GM19467 (cell line): ENCODE data around the gene PUS1.
"Not testable (repeated sequence)": the region's sequence is repeated elsewhere in the genome, so short reads cannot be mapped to it uniquely, and the experiment has no call there.

Source experiments
- ATAC-seq: cut with Tn5 transposase; IDR thresholded peaks from one replicate; pipeline ENCODE4 v1.9.1; 2021; ENCODE audit warnings: mild to moderate bottlenecking, moderate library complexity; ENCODE audit not compliant: unreplicated experiment

PUS1 gene

DNA sequence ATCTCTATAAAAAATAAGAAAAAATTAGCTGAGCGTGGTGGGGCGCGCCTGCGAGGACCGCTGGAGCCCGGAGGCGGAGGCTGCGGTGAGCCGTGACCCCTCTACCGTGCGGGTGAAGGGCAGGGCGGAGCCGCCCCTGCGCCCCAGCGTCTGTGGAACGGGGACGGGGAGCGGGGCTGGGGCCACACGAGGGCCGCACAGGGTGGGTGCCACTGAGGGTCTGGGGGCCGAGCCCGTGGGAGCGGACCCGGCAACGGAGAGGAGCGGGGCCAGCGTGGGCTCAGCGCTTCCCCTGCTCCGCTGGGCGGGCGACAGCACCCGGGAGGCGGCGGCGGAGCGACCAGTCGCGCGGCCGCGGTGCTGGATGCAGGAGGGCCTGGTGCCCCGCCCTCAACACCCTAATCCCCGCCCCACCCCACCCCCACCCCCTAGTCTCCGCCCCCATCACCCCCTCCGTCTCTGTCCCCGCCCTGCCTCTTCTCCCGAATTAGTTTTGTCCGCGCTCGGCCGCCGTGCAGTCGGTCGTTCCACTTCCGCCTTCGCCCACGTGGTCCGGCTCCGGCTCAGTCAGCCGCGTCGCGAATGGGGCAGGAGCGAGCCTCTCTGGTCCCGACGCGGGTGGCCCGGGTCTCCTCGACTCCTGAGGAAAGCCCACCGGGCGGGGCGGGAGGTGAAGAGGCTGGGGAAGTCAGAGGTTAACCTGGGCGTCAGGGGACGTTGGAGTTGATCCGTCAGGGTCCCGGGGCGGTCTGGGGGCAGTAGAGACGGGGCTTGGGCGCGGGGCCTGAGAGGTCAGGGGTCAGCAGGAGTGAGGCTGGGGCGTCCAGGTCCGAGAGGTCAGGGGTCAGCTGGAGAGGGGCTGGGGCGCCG lies at the start of gene PUS1:
Gene PUS1 (plus strand): TSS at position 566 of the 870 bp plus-strand sequence. CDS start 447 bp downstream, outside the sequence.
- ATAC-seq: peak; percentile 59

GRCh38 chr12:131882804-131883520 lies 46.1 kb upstream of the PUS1 start:
- ATAC-seq: no peak

DNA sequence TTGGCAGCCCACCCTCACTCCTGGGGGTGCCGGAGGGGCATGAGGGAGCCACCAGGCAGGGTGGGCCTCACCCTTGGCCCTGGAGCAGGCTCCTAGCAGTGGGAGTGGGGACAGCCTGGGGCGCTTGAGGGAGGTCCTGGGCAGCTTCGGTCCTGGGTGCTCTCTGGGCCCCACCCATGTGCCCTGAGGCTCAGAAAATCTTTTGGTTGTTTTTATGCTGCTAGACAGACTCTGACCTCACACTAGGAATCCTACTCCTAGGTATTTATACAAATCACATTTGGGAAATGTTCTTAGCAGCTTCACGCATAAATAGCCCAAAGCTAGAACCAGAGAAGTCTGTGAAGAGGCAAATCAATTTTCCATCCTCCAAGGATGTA lies 45.6 kb upstream of the PUS1 start:
- ATAC-seq: no peak

DNA sequence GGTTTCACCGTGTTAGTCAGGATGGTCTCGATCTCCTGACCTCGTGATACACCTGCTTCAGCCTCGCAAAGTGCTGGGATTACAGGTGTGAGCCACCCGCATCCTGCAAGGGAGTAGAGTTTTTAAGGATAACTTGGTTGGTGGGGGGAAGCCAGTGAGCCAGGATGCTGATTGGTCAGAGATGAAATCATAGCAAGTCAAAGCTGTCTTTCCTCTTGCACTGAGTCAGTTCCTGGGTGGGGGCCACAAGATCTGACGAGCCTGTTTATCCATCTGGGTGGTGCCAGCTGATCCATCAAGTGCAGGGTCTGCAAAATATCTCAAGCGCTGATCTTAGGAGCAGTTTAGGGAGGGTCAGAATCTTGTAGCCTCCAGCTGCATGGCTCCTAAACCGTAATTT lies 44.0 kb upstream of the PUS1 start:
- ATAC-seq: not testable (repeated sequence)

- ATAC-seq: no peak
These were observed 43.5 kb upstream of the PUS1 start for GRCh38 chr12:131885543-131886057.

- ATAC-seq: not testable (repeated sequence)
These were observed 37.4 kb upstream of the PUS1 start for GRCh38 chr12:131891722-131892121.

DNA sequence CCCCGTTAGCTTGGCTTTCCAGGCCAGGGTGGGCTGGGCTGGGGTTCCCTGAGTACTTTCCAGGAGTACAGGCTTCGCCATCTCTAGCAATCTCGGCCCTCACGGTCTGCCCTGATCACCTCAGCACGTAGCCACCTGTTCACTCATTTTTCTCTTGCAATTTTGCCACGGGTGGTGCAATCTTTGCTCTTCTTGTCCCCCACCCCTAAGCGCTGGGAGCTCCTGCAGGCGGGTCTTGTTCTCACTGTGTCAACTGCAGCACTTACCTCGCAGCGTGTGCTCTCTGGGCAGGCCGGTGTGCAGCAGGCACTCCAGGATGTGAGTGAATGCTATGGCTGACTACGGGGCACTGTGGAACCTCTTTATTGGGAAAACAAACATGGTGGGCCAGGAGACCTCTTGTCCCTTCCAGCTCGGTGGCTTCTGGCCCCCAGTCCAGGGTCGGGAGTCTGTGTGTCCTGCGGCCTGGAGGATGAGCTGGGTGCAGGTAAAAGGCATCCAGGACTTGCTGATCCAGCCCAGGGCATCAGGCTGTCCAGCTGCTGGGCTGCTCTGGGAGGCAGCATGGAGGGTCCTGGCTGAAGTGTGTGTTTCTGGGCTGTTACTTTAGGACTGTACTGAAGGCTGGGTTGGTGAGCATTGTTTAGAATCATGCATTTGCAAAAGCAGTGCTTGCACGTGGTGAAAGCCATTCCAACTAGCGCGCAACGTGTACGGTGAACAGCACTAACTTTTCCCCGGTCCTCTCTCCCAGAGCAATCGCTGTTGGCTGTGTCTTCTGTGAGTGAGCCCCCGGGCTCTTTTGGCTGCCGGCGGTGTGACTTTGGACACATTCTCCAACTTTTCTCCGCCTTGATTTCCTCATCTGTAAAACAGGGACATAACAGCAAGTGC lies 36.1 kb upstream of the PUS1 start:
- no peak for ATAC-seq

DNA sequence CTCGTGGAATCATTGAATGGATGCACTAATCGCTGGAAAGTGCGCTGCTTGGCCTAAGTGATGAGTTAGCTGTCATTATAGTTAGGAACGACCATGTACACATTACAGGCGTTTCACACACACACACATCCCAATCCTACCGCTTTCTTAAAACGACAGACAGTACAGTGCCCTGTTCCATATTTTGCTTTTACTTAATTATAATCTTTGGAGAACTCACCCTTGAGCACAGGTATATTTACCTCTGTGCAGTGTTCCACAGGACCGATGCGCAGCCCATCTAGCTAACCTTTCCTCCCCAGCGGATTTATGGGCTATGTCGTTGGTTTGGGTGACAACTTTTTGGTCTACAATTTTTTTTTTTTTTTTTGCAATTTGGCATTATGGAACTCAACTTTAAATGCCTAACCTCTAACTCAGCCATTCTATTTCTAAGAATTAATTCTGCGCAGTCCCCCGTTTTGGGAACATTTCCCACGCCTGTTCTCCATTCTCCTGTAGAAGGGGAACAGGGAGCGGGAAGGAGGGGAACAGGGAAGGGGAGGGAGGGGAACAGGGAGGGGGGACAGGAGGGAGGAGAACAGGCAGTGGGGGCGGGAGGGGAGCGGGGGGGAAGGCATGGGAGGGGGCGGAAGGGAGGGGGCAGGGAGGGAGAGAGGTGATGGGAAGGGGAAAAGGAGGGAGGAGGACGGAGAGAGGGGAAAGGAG lies 35.3 kb upstream of the PUS1 start:
- ATAC-seq: no peak

- peak; percentile 78 for ATAC-seq
These were observed 34.7 kb upstream of the PUS1 start, which contains the start of gene ULK1 for GRCh38 chr12:131894313-131894860. TSS of gene ULK1 (plus strand) at chr12:131894622. CDS start at chr12:131895002, 380 bp downstream.

DNA sequence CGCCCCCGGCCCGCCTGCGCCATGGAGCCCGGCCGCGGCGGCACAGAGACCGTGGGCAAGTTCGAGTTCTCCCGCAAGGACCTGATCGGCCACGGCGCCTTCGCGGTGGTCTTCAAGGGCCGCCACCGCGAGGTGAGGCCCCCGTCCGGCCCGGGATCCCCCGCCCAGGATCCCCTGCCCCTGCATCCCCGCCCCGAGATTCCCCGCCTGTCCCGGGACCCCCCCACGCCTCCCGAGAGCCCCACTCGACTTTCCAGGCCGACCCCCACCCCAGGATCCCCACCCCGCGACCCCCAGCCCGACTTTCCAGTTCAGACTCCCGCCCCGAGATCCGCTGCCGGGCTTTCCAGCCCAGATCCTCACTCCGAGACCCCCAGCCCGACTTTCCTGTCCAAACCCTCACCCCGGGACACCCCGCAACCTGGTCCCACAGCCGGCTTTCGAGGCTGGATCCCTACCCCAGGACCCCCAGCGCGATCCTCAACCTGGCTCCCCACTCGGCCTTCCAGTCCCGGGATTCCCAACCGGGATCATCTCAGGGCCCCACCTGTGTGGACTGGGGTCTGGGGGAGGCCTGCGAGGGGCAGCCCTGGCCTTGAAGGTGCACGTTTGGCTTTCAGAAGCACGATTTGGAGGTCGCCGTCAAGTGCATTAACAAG lies 34.0 kb upstream of the PUS1 start:
- ATAC-seq: no peak

DNA sequence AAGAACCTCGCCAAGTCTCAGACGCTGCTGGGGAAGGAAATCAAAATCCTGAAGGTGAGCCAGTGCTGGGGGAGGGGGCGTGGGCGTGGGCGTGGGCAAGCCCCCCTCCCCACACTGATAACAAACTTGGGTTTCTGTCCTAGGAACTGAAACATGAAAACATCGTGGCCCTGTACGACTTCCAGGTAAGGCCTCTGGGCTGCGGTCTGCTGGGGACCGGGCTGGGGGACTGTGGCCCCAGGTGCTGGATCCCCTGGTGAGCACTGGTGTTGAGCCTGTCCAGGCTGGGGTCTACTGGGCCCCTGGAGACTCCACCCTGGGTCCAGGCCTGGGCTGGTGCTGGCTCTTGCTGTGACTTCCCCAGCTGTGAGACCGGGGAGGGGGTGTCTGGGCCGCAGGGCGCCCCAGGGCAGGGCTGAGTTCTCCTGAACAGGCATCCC lies 33.4 kb upstream of the PUS1 start:
- peak; percentile 1 for ATAC-seq

GRCh38 chr12:131896080-131896810 lies 32.8 kb upstream of the PUS1 start:
- ATAC-seq: peak; percentile 66

DNA sequence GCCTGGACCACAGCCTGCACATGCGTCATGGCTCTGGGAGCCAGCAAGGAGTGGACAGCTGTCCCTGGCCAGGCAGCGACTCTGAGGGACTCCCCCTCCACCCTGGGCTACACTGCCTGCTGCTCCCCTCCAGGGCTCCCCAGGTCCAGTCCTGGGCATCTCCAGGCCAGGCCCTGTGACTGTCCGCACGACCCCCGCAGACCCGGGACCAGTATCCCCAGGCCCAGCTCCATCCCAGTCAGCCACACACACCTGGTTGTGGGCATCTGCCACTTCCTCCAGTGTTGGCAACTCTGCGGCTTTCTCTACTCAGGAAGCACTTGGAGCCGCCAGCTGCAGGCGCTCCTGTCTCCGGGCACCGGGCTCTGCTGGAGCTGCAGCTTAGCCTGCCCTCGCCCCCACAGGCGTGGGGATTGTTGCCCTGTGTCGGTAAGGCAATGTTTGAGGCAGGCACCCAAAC lies 32.2 kb upstream of the PUS1 start:
- ATAC-seq: no peak

DNA sequence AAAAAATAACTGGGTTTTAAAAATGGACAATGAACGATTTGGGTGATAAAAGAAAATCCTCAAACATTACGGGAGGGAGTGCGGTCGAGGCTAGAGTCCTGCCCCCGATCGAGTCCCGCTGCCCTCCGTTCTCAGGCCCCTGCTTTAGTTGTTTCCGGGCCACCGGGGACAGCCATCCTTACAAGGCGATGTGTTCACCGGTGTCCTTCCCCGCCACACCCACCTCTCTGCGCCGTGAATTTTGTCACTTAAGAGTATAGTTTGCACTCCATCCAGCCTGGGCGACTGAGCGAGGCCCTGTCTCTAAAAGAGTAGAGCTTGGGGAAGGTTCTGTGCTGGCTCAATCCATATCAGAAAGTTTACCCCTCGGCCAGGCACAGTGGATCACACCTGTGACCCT lies 31.8 kb upstream of the PUS1 start:
- no peak for ATAC-seq

- no peak for ATAC-seq
These were observed 31.2 kb upstream of the PUS1 start for GRCh38 chr12:131897875-131898274.

GRCh38 chr12:131900397-131900796 lies 28.7 kb upstream of the PUS1 start:
- ATAC-seq: no peak

DNA sequence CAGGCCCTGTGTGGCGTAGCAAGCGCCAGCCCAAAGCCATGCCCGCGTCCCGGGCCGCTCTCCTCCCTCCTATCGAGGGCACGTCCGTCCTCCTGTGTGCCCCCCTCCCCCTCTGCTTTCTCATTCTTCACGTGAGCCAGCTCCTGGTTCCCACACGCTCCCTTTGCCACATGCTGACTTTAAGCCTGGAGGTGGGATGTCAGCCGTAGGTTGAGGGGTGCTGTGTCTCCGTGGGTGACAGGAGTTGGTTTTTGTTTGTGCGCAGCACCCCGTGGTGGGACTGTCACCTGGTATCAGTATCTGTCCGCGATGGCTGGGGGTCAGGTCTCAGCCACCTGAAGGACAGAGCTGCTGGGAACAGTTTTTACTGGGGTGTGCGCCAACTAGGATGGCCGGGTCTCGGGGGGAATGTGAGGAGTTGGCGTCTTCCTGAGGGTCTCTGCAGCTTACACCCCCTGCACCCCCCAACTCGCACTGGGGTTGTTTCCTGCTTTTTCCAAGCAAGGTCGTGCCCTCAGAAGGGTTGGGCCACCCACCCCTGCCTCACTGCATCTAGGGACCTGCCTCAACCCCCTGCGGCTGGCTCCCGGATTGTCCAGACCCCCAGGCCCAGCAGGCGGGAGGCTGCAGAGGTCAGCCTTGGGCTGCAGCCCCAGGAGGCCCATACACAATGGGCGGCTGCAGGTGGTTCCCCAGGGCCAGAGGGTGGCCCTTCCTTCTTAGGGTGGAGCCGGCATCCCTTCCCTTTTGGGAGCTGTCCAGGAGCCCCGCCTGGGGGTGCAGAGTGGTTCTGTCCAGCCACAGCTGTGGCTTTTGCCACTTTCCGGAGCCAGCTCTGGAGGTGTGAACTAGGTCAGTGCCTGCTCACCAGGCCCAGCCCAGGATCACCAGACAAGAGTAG lies 27.4 kb upstream of the PUS1 start:
- no peak for ATAC-seq
